A673 (cell line): ENCODE data around the gene VSIR. TPM values are rescaled to one million over a fixed set of nuclear protein-coding genes. Genes with fewer than 3 reads are reported as not detected.

Source experiments
- BruUV-seq: library from RNA; stranded (reverse); fragments of 400-500 nt; replicated peaks from 2 replicates; lab custom pipeline; 2021; lab: Mats Ljungman, UMichigan
- CTCF ChIA-PET: fragments of 300-600 bp; sonication (Branson Sonifier 250); formaldehyde crosslinking; loops from one replicate; lab custom pipeline; 2022; ENCODE audit warnings: antibody characterized with exemption; lab: Charles Lee
- POLR2A ChIA-PET: fragments of 300-600 bp; sonication (Branson Sonifier 250); formaldehyde crosslinking; loops from one replicate; lab custom pipeline; 2022; ENCODE audit warnings: antibody characterized with exemption; ENCODE audit not compliant: low non-redundant PET; lab: Charles Lee
- DNase-seq: peaks from one replicate; pipeline ENCODE4 v3.0.0-alpha.2; 2015; ENCODE audit warnings: low spot score
- H3K27ac ChIP-seq: fragments of 200-600 bp; sonication (generic); 2 replicates; pipeline ENCODE4 v1.5.1; 2016; ENCODE audit warnings: mixed run types, low read depth, mild to moderate bottlenecking, mixed read lengths, antibody characterized with exemption, low read length; ENCODE audit not compliant: poor library complexity, severe bottlenecking
- H3K27me3 ChIP-seq: fragments of 200-600 bp; sonication (generic); replicated peaks from 2 replicates; pipeline ENCODE4 v1.6.1; 2017; ENCODE audit warnings: mixed run types, low read depth, mild to moderate bottlenecking, mixed read lengths, antibody characterized with exemption, low read length; ENCODE audit not compliant: insufficient read depth, poor library complexity
- H3K36me3 ChIP-seq: fragments of 200-600 bp; sonication (generic); 2 replicates; pipeline ENCODE4 v1.6.1; 2016; ENCODE audit warnings: mixed run types, mild to moderate bottlenecking, mixed read lengths, antibody characterized with exemption, low read length; ENCODE audit not compliant: insufficient read depth, poor library complexity, severe bottlenecking
- H3K4me1 ChIP-seq: fragments of 200-600 bp; sonication (generic); 2 replicates; pipeline ENCODE4 v1.6.1; 2017; ENCODE audit warnings: mixed run types, mild to moderate bottlenecking, mixed read lengths, antibody characterized with exemption, low read length; ENCODE audit not compliant: insufficient read depth, poor library complexity, severe bottlenecking
- H3K4me3 ChIP-seq: fragments of 200-600 bp; sonication (generic); 2 replicates; pipeline ENCODE4 v1.5.1; 2016; ENCODE audit warnings: low read depth, mixed run types, mild to moderate bottlenecking, mixed read lengths, low read length; ENCODE audit not compliant: poor library complexity, severe bottlenecking
- H3K9me3 ChIP-seq: fragments of 200-600 bp; sonication (generic); 2 replicates; pipeline ENCODE4 v1.6.1; 2016; ENCODE audit warnings: mixed run types, low read depth, mild to moderate bottlenecking, mixed read lengths, antibody characterized with exemption, low read length; ENCODE audit not compliant: poor library complexity, severe bottlenecking
- CTCF ChIP-seq: fragments of 300-800, 200-600 bp; sonication (generic); conservative IDR thresholded peaks from 2 replicates; pipeline ENCODE4 v1.5.1; 2017; ENCODE audit warnings: low read depth, mild to moderate bottlenecking, antibody characterized with exemption, low read length, moderate library complexity, mixed read lengths
- EZH2 ChIP-seq: fragments of 200-600 bp; sonication (generic); IDR thresholded peaks from 2 replicates; pipeline ENCODE4 v1.6.1; 2017; ENCODE audit warnings: borderline replicate concordance, low read depth, mild to moderate bottlenecking, mixed read lengths, antibody characterized with exemption, low read length; ENCODE audit not compliant: poor library complexity, severe bottlenecking
- intact Hi-C: fragments of 100-400 bp; cut with micrococcal nuclease; formaldehyde crosslinking; loops from one replicate; pipeline ENCODE4 v1.10.0; 2022; ENCODE audit not compliant: unreplicated experiment
- total RNA-seq: library from RNA; stranded (reverse); gene quantifications from 2 replicates; pipeline ENCODE4 v1.2.3, GENCODE V29; 2021

The VSIR gene
- total RNA-seq, 1 experiment from 2014 or later = not detected

GRCh38 chr10:71778071-71778825 lies 4.9 kb upstream of the VSIR start:
- CTCF ChIA-PET = no interaction called here
- POLR2A ChIA-PET = no interaction called here
- Histone ChIP-seq H3K27ac (no peak overlapping the region), H3K36me3 (no peaks in the 10 kb centered on the region), H3K4me1 (no peaks in the 10 kb centered on the region), H3K27me3 (no peaks in the 10 kb centered on the region), H3K4me3 (no peak overlapping the region), H3K9me3 (no peaks in the 10 kb centered on the region)
- TF ChIP-seq EZH2 = no peak
- no peak for TF ChIP-seq CTCF
- BruUV-seq = no TSS peak
- intact Hi-C loops = no loop called here
- DNase-seq = no peak

- Histone ChIP-seq H3K27me3 (no peaks in the 10 kb centered on the region), H3K36me3 (no peaks in the 10 kb centered on the region), H3K27ac (no peak overlapping the region), H3K4me3 (no peak overlapping the region), H3K4me1 (no peaks in the 10 kb centered on the region), H3K9me3 (no peaks in the 10 kb centered on the region)
- ChIA-PET CTCF (no interaction called here), POLR2A (no interaction called here)
- no TSS peak for BruUV-seq
- no peak for DNase-seq
- intact Hi-C loops = no loop called here
- TF ChIP-seq EZH2 (no peak), CTCF (no peak)
Observed at GRCh38 chr10:71777213-71777985, 4.1 kb upstream of the VSIR start.

- TF ChIP-seq EZH2 (no peak), CTCF (no peak)
- H3K27ac ChIP-seq = no peak overlapping the region
- no peak overlapping the region for H3K4me3 ChIP-seq
- no peaks in the 10 kb centered on the region for H3K36me3 ChIP-seq
- intact Hi-C loops = no loop called here
- POLR2A ChIA-PET = no interaction called here
- BruUV-seq = no TSS peak
- CTCF ChIA-PET = no interaction called here
- DNase-seq = no peak
- H3K27me3 ChIP-seq = no peaks in the 10 kb centered on the region
- no peaks in the 10 kb centered on the region for H3K4me1 ChIP-seq
- no peaks in the 10 kb centered on the region for H3K9me3 ChIP-seq
Observed at GRCh38 chr10:71776481-71776925, 3.2 kb upstream of the VSIR start.
